HepG2 (cell line): Measurements from ENCODE around the gene GPC3. TPM values are rescaled to one million over a fixed set of nuclear protein-coding genes. Genes with fewer than 3 reads are reported as not detected.

Experiments used
- ATAC-seq: fragments of 200-7000 bp; cut with Tn5 transposase; 3 replicates; pipeline ENCODE4 v1.9.1; 2020; ENCODE audit warnings: mild to moderate bottlenecking, moderate library complexity
- BruUV-seq: library from RNA; stranded (reverse); fragments of 400-500 nt; replicated peaks from 2 replicates; lab custom pipeline; 2021; lab: Mats Ljungman, UMichigan
- CTCF ChIA-PET: fragments of 300-600 bp; formaldehyde crosslinking; extraction: SDS; loops from one replicate; lab custom pipeline; 2021; ENCODE audit warnings: low total read pairs, inconsistent platforms, low intra/inter-chr PET ratio; lab: Yijun Ruan, JAX
- POLR2A ChIA-PET: fragments of 350-600 bp; sonication (Branson Sonifier 250); formaldehyde crosslinking; loops from one replicate; lab custom pipeline; 2020; ENCODE audit warnings: antibody characterized with exemption, inconsistent platforms; lab: Yijun Ruan, JAX
- DNase-seq: peaks from one replicate; pipeline ENCODE4 v3.0.0-alpha.2; 2015; ENCODE audit warnings: low spot score
- FAIRE-seq: peaks from 3 replicates; lab custom pipeline; 2011; peaks lifted over from hg19 to GRCh38; lab: Jason Lieb, UNC
- H2AFZ ChIP-seq: one replicate; pipeline ENCODE4 v1.6.1; 2011; ENCODE audit warnings: low read length, inconsistent platforms
- H3K27ac ChIP-seq: fragments of 300-600 bp; 3 replicates; pipeline ENCODE4 v1.8.0; 2011; ENCODE audit warnings: mixed run types, mild to moderate bottlenecking, mixed read lengths, low read length, inconsistent platforms; ENCODE audit not compliant: insufficient read depth; ENCODE audit errors: extremely low read length
- H3K27me3 ChIP-seq, 2 experiments: fragments of 200-600 bp in 1 of 2; 2 replicates in 1 of 2; 3 replicates in 1 of 2; pipeline versions ENCODE4 v1.6.0 to v1.8.0; 2011; ENCODE audit warnings: low read length in 2 of 2, mild to moderate bottlenecking in 2 of 2, moderate library complexity in 2 of 2, inconsistent platforms in 1 of 2; ENCODE audit not compliant: insufficient read depth in 2 of 2, control insufficient read depth in 1 of 2
- H3K36me3 ChIP-seq, 2 experiments: fragments of 200-600 bp in 1 of 2; replicated peaks in 1 of 2; 2 replicates in 1 of 2; 3 replicates in 1 of 2; pipeline versions ENCODE4 v1.5.1 to v1.8.0; 2011; ENCODE audit warnings: low read length in 2 of 2, inconsistent platforms in 1 of 2; ENCODE audit not compliant: insufficient read depth in 2 of 2, control insufficient read depth in 1 of 2
- H3K4me1 ChIP-seq: 2 replicates; pipeline ENCODE4 v1.5.1; 2012; ENCODE audit warnings: low read length, inconsistent platforms; ENCODE audit not compliant: insufficient read depth
- H3K4me2 ChIP-seq: 2 replicates; pipeline ENCODE4 v1.6.0; 2011; ENCODE audit warnings: low read depth, low read length, inconsistent platforms
- H3K4me3 ChIP-seq, 3 experiments: fragments of 200-600 bp in 1 of 3; sonication (generic), shearing (Covaris generic) in 1 of 3; replicated peaks in 1 of 3; 2 replicates each; pipeline ENCODE4 v1.5.1; 2011 to 2016; ENCODE audit warnings: low read length in 3 of 3, inconsistent platforms in 2 of 3, low read depth in 2 of 3, mild to moderate bottlenecking in 2 of 3, control low read depth in 1 of 3, mixed read lengths in 1 of 3; ENCODE audit not compliant: insufficient read depth in 1 of 3
- H3K79me2 ChIP-seq: one replicate; pipeline ENCODE4 v1.6.1; 2011; ENCODE audit warnings: low read length, inconsistent platforms; ENCODE audit not compliant: insufficient read depth
- H3K9ac ChIP-seq: 2 replicates; pipeline ENCODE4 v1.6.0; 2011; ENCODE audit warnings: mild to moderate bottlenecking, low read depth, low read length, inconsistent platforms; ENCODE audit not compliant: insufficient read depth
- H3K9me3 ChIP-seq: 2 replicates; pipeline ENCODE4 v1.5.1; 2012; ENCODE audit warnings: mild to moderate bottlenecking, low read length
- H4K20me1 ChIP-seq: 2 replicates; pipeline ENCODE4 v1.6.0; 2011; ENCODE audit warnings: inconsistent platforms, mild to moderate bottlenecking, low read length, moderate library complexity; ENCODE audit not compliant: insufficient read depth
- ELF3 ChIP-seq: IDR thresholded peaks from 2 replicates; pipeline ENCODE4 v1.6.1; 2016; ENCODE audit warnings: missing genetic modification reagents, missing compliant biosample characterization
- IKZF4 ChIP-seq: sonication (generic); formaldehyde crosslinking; IDR thresholded peaks from 2 replicates; pipeline ENCODE4 v1.5.1; 2020; ENCODE audit warnings: borderline replicate concordance, mild to moderate bottlenecking, low read depth, missing genetic modification reagents; ENCODE audit errors: not compliant biosample characterization
- REPIN1 ChIP-seq: sonication (generic); formaldehyde crosslinking; IDR thresholded peaks from 2 replicates; pipeline ENCODE4 v1.8.0; 2022; ENCODE audit warnings: missing genetic modification reagents, low read depth, mild to moderate bottlenecking, borderline replicate concordance
- TAF15 ChIP-seq: fragments of 200-400 bp; formaldehyde crosslinking; IDR thresholded peaks from one replicate; pipeline ENCODE4 v1.6.1; 2018; ENCODE audit warnings: mild to moderate bottlenecking, low read depth, low read length; ENCODE audit not compliant: poor library complexity, severe bottlenecking
- TBX3 ChIP-seq: fragments of 450-650 bp; IDR thresholded peaks from 2 replicates; pipeline ENCODE4 v1.6.1; 2017; ENCODE audit warnings: antibody characterized with exemption, mild to moderate bottlenecking, inconsistent platforms, borderline replicate concordance
- ZBTB10 ChIP-seq: sonication (generic); formaldehyde crosslinking; IDR thresholded peaks from 2 replicates; pipeline ENCODE4 v1.4.0; 2020; ENCODE audit warnings: missing genetic modification reagents, borderline replicate concordance
- ZBTB49 ChIP-seq: sonication (generic); formaldehyde crosslinking; IDR thresholded peaks from 2 replicates; pipeline ENCODE4 v1.4.0; 2020; ENCODE audit warnings: missing genetic modification reagents, borderline replicate concordance
- ZC3H13 ChIP-seq: sonication (generic); formaldehyde crosslinking; IDR thresholded peaks from 2 replicates; pipeline ENCODE4 v1.8.1; 2023; ENCODE audit warnings: mild to moderate bottlenecking, missing genetic modification reagents, moderate library complexity
- ZNF331 ChIP-seq: sonication (generic); formaldehyde crosslinking; IDR thresholded peaks from 2 replicates; pipeline ENCODE4 v1.4.0; 2020; ENCODE audit warnings: missing genetic modification reagents
- ZNF672 ChIP-seq: sonication (generic); formaldehyde crosslinking; IDR thresholded peaks from 2 replicates; pipeline ENCODE4 v1.8.1; 2022; ENCODE audit warnings: missing genetic modification reagents
- ZNF782 ChIP-seq: sonication (generic); formaldehyde crosslinking; IDR thresholded peaks from 2 replicates; pipeline ENCODE4 v1.4.0; 2020; ENCODE audit warnings: missing genetic modification reagents, mild to moderate bottlenecking, borderline replicate concordance
- WGBS: methylation state at CpG from one replicate; pipeline ENCODE4 v1.1.6; 2017; ENCODE audit warnings: low lambda C conversion rate; 5-methylcytosine and 5-hydroxymethylcytosine counted together
- in situ Hi-C: cut with HindIII; loops from 2 replicates; pipeline ENCODE4 v1.10.0; 2017; ENCODE audit warnings: low pct_unique_long_range_greater_than_20kb; ENCODE audit not compliant: extremely low pct_ligation_motif_present
- intact Hi-C: fragments of 100-400 bp; cut with micrococcal nuclease; formaldehyde crosslinking; loops from one replicate; pipeline ENCODE4 v1.10.0; 2022; ENCODE audit not compliant: unreplicated experiment
- polyA plus RNA-seq, 8 experiments: library from polyadenylated mRNA; depleted of rRNA in 3 of 8; stranded (reverse) in 7 of 8; unstranded in 1 of 8; fragments of >200 nt; fragmentation: Illumina TruSeq in 4 of 8; extraction: Trizol in 4 of 8; gene quantifications; 2 replicates each; pipeline versions ENCODE4 v1.2.1 to v1.2.3, GENCODE V29; 2011 to 2016; ENCODE audit warnings: low read depth in 4 of 8, missing spikeins in 1 of 8, mixed read lengths in 1 of 8; ENCODE audit not compliant: insufficient read depth in 1 of 8
- total RNA-seq, 5 experiments: library from RNA; depleted of rRNA; stranded (reverse); fragments of >200 nt; fragmentation: Illumina TruSeq; extraction: Trizol; gene quantifications; 2 replicates each; pipeline ENCODE4 v1.2.3, GENCODE V29; 2016; ENCODE audit warnings: low read depth in 1 of 5
- TF ChIP-seq, protein P1 (sequence below): sonication (generic); formaldehyde crosslinking; IDR thresholded peaks from 2 replicates; pipeline ENCODE4 v1.4.0; 2020; ENCODE audit warnings: missing genetic modification reagents, borderline replicate concordance
- TF ChIP-seq, protein P2 (sequence below): sonication (generic); formaldehyde crosslinking; IDR thresholded peaks from 2 replicates; pipeline ENCODE4 v1.5.1; 2020; ENCODE audit warnings: missing genetic modification reagents, mild to moderate bottlenecking, borderline replicate concordance

Gene GPC3
- total and polyA plus RNA-seq, 2 of the 13 experiments (the other 11 are each of a cell fraction or from before 2014, with no cell fraction given) = 1,799 to 3,263 TPM

DNA sequence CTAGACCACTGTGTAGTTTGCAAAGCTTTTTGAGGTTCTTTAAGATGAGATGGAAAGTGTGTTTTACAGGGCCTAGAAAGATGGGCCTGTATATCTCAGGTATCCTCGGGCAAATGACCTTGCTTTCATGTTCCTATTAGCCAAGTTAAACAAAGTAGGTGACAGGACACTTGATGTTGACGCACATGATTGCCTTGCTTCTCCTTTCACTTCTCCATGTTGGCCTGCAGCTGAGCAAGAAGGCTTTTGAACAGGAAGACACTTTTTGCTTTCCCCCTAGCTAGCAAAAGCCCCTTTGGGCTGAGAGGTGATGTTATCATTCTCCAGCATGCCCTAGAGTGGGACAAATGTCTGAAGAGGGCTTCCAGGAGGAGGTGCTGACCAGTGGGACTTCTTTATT lies 202.1 kb downstream of the GPC3 start:
- peaks cover 60% of the 10 kb centered on the region for H3K79me2 ChIP-seq
- H3K9me3 ChIP-seq = no peaks in the 10 kb centered on the region
- no peak overlapping the region for H2AFZ ChIP-seq
- H3K4me1 ChIP-seq = peaks cover 62% of the 10 kb centered on the region
- peak; percentile 28 for FAIRE-seq
- ChIA-PET POLR2A (no interaction called here), CTCF (no interaction called here)
- no peaks in the 10 kb centered on the region for H3K27me3 ChIP-seq
- no peak for ATAC-seq
- H3K4me3 ChIP-seq = no peak overlapping the region
- intact Hi-C loops (no loop called here), in situ Hi-C loops (no loop called here)
- no peak for DNase-seq
- H4K20me1 ChIP-seq = peaks cover 55% of the 10 kb centered on the region
- H3K4me2 ChIP-seq = no peak overlapping the region
- H3K9ac ChIP-seq = no peak overlapping the region
- no TSS peak for BruUV-seq
- WGBS = no CpG with 5 or more reads among the region's 2 CpGs
- H3K27ac ChIP-seq = no peak overlapping the region
- H3K36me3 ChIP-seq = peaks cover 5 to 29% of the 10 kb centered on the region in 2 experiments; a peak in 3 of 5 replicates
- no peak for TF ChIP-seq REPIN1 (CRISPR knock-in tag)
- TF ChIP-seq, protein P1, sequence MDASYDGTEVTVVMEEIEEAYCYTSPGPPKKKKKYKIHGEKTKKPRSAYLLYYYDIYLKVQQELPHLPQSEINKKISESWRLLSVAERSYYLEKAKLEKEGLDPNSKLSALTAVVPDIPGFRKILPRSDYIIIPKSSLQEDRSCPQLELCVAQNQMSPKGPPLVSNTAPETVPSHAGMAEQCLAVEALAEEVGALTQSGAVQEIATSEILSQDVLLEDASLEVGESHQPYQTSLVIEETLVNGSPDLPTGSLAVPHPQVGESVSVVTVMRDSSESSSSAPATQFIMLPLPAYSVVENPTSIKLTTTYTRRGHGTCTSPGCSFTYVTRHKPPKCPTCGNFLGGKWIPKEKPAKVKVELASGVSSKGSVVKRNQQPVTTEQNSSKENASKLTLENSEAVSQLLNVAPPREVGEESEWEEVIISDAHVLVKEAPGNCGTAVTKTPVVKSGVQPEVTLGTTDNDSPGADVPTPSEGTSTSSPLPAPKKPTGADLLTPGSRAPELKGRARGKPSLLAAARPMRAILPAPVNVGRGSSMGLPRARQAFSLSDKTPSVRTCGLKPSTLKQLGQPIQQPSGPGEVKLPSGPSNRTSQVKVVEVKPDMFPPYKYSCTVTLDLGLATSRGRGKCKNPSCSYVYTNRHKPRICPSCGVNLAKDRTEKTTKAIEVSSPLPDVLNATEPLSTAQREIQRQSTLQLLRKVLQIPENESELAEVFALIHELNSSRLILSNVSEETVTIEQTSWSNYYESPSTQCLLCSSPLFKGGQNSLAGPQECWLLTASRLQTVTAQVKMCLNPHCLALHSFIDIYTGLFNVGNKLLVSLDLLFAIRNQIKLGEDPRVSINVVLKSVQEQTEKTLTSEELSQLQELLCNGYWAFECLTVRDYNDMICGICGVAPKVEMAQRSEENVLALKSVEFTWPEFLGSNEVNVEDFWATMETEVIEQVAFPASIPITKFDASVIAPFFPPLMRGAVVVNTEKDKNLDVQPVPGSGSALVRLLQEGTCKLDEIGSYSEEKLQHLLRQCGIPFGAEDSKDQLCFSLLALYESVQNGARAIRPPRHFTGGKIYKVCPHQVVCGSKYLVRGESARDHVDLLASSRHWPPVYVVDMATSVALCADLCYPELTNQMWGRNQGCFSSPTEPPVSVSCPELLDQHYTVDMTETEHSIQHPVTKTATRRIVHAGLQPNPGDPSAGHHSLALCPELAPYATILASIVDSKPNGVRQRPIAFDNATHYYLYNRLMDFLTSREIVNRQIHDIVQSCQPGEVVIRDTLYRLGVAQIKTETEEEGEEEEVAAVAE = no peak
- TF ChIP-seq ELF3 (CRISPR knock-in tag) = no peak
- TF ChIP-seq ZC3H13 = no peak
- TF ChIP-seq TAF15 = no peak
- no peak for TF ChIP-seq ZNF782
- TF ChIP-seq TBX3 = no peak
- TF ChIP-seq, protein P2, sequence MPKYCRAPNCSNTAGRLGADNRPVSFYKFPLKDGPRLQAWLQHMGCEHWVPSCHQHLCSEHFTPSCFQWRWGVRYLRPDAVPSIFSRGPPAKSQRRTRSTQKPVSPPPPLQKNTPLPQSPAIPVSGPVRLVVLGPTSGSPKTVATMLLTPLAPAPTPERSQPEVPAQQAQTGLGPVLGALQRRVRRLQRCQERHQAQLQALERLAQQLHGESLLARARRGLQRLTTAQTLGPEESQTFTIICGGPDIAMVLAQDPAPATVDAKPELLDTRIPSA (CRISPR knock-in tag) = no peak
- no peak for TF ChIP-seq ZBTB49
- TF ChIP-seq ZNF331 (CRISPR knock-in tag) = no peak
- TF ChIP-seq ZBTB10 (CRISPR knock-in tag) = no peak
- no peak for TF ChIP-seq IKZF4
- TF ChIP-seq ZNF672 (CRISPR knock-in tag) = no peak
